Uterus (tissue), 4 donors: Measurements from ENCODE around the gene SAMD10. TPM values are rescaled to one million over a fixed set of nuclear protein-coding genes. Genes with fewer than 3 reads are reported as not detected.

Source experiments
- DNase-seq, 2 donors: peaks; one replicate each; pipeline ENCODE4 v3.0.0-alpha.2; 2019 to 2020
- H3K27ac ChIP-seq, 2 donors: fragments of 200-600 bp; sonication (generic); 1 replicate in 1 of 2; 2 replicates in 1 of 2; pipeline ENCODE4 v1.5.1; 2016 to 2018
- H3K27me3 ChIP-seq, 2 donors: fragments of 200-600 bp; sonication (generic); one replicate each; pipeline ENCODE4 v1.5.1; 2018 to 2019; ENCODE audit warnings: control low read depth in 1 of 2
- H3K36me3 ChIP-seq, 2 donors: fragments of 200-600 bp; sonication (generic); one replicate each; pipeline ENCODE4 v1.5.1; 2019; ENCODE audit warnings: control low read depth in 1 of 2
- H3K4me1 ChIP-seq, 2 donors: fragments of 200-600 bp; sonication (generic); one replicate each; pipeline ENCODE4 v1.5.1; 2018 to 2019; ENCODE audit warnings: control low read depth in 1 of 2
- H3K4me3 ChIP-seq, 2 donors: fragments of 200-600 bp; sonication (generic); 1 replicate in 1 of 2; 2 replicates in 1 of 2; pipeline ENCODE4 v1.5.1; 2018 to 2019; ENCODE audit warnings: mild to moderate bottlenecking in 1 of 2
- H3K9me3 ChIP-seq, 2 donors: fragments of 200-600 bp; sonication (generic); one replicate each; pipeline ENCODE4 v1.5.1; 2019; ENCODE audit warnings: control low read depth in 1 of 2
- CTCF ChIP-seq, 4 experiments: fragments of 200-600 bp in 2 of 4; fragments of 450-650 bp in 2 of 4; sonication (generic) in 2 of 4; IDR thresholded peaks; one replicate each; pipeline ENCODE4 v1.5.1; 2016 to 2019; ENCODE audit warnings: antibody characterized with exemption in 4 of 4, mild to moderate bottlenecking in 2 of 4, moderate library complexity in 1 of 4
- POLR2A ChIP-seq, 2 donors: fragments of 450-650 bp; IDR thresholded peaks; one replicate each; pipeline ENCODE4 v1.6.1; 2016; ENCODE audit warnings: antibody characterized with exemption in 2 of 2, mild to moderate bottlenecking in 1 of 2, moderate library complexity in 1 of 2
- intact Hi-C: fragments of 100-400 bp; cut with DNase I; formaldehyde crosslinking; loops from one replicate; pipeline ENCODE4 v1.15.1; 2023; ENCODE audit warnings: low total_unique reads
- total RNA-seq, 4 donors: library from RNA; depleted of rRNA in 3 of 4; stranded (reverse); fragments of >200 nt in 3 of 4; gene quantifications; one replicate each; pipeline versions ENCODE4 v1.1.0 to v1.2.4, GENCODE V29; 2014 to 2023
- donor health status: DM: yes; HTN: yes; CAD: no.

SAMD10 gene
- total RNA-seq, 4 donors from 2014 or later = 0.83 to 7.6 (median 1.2) TPM; not detected in 1

- TF ChIP-seq POLR2A (IDR thresholded peaks at IDR 0.05) (no peak), CTCF (IDR thresholded peaks at IDR 0.05) (no peak)
- intact Hi-C loops = no loop called here
- no peak for DNase-seq
These were observed 44.9 kb upstream of the SAMD10 start for GRCh38 chr20:64024141-64024990.

GRCh38 chr20:64023361-64024140, 44.1 kb upstream of the SAMD10 start:
- TF ChIP-seq CTCF (IDR thresholded peaks at IDR 0.05) = no peak
- no peak for TF ChIP-seq POLR2A (IDR thresholded peaks at IDR 0.05)
- Histone ChIP-seq H3K9me3 (no peaks in the 10 kb centered on the region), H3K27ac (no peak overlapping the region), H3K36me3 (no peaks in the 10 kb centered on the region), H3K4me1 (no peaks in the 10 kb centered on the region), H3K4me3 (no peak overlapping the region), H3K27me3 (no peaks in the 10 kb centered on the region)
- no peak for DNase-seq
- intact Hi-C loops = no loop called here

More at GRCh38 chr20:64024141-64024990, 44.9 kb upstream of the SAMD10 start:
- H3K4me1 ChIP-seq = no peaks in the 10 kb centered on the region
- no peaks in the 10 kb centered on the region for H3K27me3 ChIP-seq
- H3K9me3 ChIP-seq = no peaks in the 10 kb centered on the region
- H3K27ac ChIP-seq = no peak overlapping the region
- H3K4me3 ChIP-seq = no peak overlapping the region
- no peaks in the 10 kb centered on the region for H3K36me3 ChIP-seq

- Histone ChIP-seq H3K4me3 (no peak overlapping the region), H3K9me3 (no peaks in the 10 kb centered on the region), H3K27ac (no peak overlapping the region), H3K4me1 (no peaks in the 10 kb centered on the region), H3K27me3 (no peaks in the 10 kb centered on the region), H3K36me3 (no peaks in the 10 kb centered on the region)
- DNase-seq = no peak
- TF ChIP-seq POLR2A (IDR thresholded peaks at IDR 0.05) (no peak), CTCF (IDR thresholded peaks at IDR 0.05) (no peak)
- intact Hi-C loops = no loop called here
These were observed 43.4 kb upstream of the SAMD10 start for GRCh38 chr20:64022671-64023360.

DNA sequence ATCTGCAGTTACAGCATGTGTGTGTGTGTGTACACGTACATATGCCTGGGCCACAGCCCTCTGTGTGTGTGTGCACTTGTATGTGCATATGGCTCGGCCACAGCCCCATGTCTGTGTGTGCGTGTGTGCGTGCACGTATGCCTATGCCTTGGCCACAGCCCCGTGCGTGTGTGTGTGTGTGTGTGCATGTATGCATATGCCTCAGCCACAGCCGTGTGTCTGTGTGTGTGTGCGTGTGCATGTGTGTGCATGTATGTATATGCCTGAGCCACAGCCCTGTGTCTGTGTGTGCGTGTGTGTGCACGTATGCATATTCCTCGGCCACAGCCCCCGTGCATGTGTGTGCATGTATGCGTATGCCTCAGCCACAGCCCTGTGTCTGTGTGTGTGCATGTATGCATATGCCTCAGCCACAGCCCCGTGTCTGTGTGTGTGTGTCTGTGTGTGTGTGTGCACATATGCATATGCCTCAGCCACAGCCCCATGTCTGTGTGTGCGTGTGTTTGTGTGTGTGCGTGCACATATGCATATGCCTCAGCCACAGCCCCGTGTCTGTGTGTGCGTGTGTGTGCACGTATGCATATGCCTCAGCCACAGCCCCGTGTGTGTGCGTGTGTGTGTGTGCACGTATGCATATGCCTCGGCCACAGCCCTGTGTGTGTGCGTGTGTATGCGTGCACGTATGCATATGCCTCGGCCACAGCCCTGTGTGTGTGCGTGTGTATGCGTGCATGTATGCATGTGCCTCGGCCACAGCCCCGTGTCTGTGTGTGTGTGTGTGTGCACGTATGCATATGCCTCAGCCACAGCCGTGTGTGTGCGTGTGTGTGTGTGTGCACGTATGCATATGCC, 41.9 kb upstream of the SAMD10 start:
- no peak for DNase-seq
- Histone ChIP-seq H3K4me3 (no peak overlapping the region), H3K36me3 (no peaks in the 10 kb centered on the region), H3K27ac (no peak overlapping the region), H3K4me1 (no peaks in the 10 kb centered on the region), H3K9me3 (no peaks in the 10 kb centered on the region), H3K27me3 (no peaks in the 10 kb centered on the region)
- TF ChIP-seq POLR2A (IDR thresholded peaks at IDR 0.05) (no peak), CTCF (IDR thresholded peaks at IDR 0.05) (no peak)
- intact Hi-C loops = no loop called here
